HG03280 (cell line): ENCODE measurements around the gene SCAND1.
"Not testable (repeated sequence)": the region's sequence is repeated elsewhere in the genome, so short reads cannot be mapped to it uniquely, and the experiment has no call there.

Experiments
- ATAC-seq: cut with Tn5 transposase; IDR thresholded peaks from one replicate; pipeline ENCODE4 v1.9.1; 2021; ENCODE audit warnings: mild to moderate bottlenecking, moderate library complexity; ENCODE audit not compliant: unreplicated experiment

SCAND1 gene

GRCh38 chr20:35954200-35954906 is at the start of gene SCAND1:
Gene SCAND1, minus strand, starts transcription at chr20:35954502. Its CDS starts 218 bp downstream, at chr20:35954284.
- peak; percentile 88 for ATAC-seq

GRCh38 chr20:36004045-36004444 is 49.7 kb upstream of the SCAND1 start:
- no peak for ATAC-seq

GRCh38 chr20:36002855-36003254 is 48.6 kb upstream of the SCAND1 start:
- ATAC-seq: no peak

GRCh38 chr20:36001331-36001730 is 47.0 kb upstream of the SCAND1 start:
- ATAC-seq: not testable (repeated sequence)

- ATAC-seq: not testable (repeated sequence)
Observed at GRCh38 chr20:35996492-35996891, 42.2 kb upstream of the SCAND1 start.

GRCh38 chr20:35994994-35995453 is 40.7 kb upstream of the SCAND1 start:
- ATAC-seq: no peak

- ATAC-seq: no peak
Observed at GRCh38 chr20:35992713-35993335, 38.5 kb upstream of the SCAND1 start.

- no peak for ATAC-seq
Observed at GRCh38 chr20:35991142-35991771, 37.0 kb upstream of the SCAND1 start.

GRCh38 chr20:35988910-35989463 is 34.7 kb upstream of the SCAND1 start:
- ATAC-seq: no peak

- ATAC-seq: no peak
Observed at GRCh38 chr20:35985806-35986205, 31.5 kb upstream of the SCAND1 start.

GRCh38 chr20:35984382-35984781 is 30.1 kb upstream of the SCAND1 start:
- ATAC-seq: no peak

- ATAC-seq: no peak
Observed at GRCh38 chr20:35981969-35982368, 27.7 kb upstream of the SCAND1 start.

GRCh38 chr20:35979544-35979943 is 25.2 kb upstream of the SCAND1 start:
- no peak for ATAC-seq

GRCh38 chr20:35978041-35978513 is 23.8 kb upstream of the SCAND1 start:
- no peak for ATAC-seq

- no peak for ATAC-seq
Observed at GRCh38 chr20:35975576-35976373, 21.5 kb upstream of the SCAND1 start.

- ATAC-seq: no peak
Observed at GRCh38 chr20:35974256-35974655, 20.0 kb upstream of the SCAND1 start.

- ATAC-seq: no peak
Observed at GRCh38 chr20:35972462-35972861, 18.2 kb upstream of the SCAND1 start.

- no peak for ATAC-seq
Observed at GRCh38 chr20:35971981-35972380, 17.7 kb upstream of the SCAND1 start.

GRCh38 chr20:35968930-35969329 is 14.6 kb upstream of the SCAND1 start:
- ATAC-seq: no peak

- ATAC-seq: no peak
Observed at GRCh38 chr20:35967979-35968640, 13.8 kb upstream of the SCAND1 start, which contains the start of gene CNBD2. Gene CNBD2, plus strand, starts transcription at chr20:35968590. Its CDS starts 173 bp downstream, at chr20:35968763.
